ENCODE results near the gene CCIN. TPM values are rescaled to one million over a fixed set of nuclear protein-coding genes. Genes with fewer than 3 reads are reported as not detected.

CCIN gene
- total RNA-seq, 1 experiment from 2014 or later, result 0.20 TPM

- TF ChIP-seq ARID4B (CRISPR knock-in tag; IDR thresholded peaks at IDR 0.05; ENCODE audit: borderline replicate concordance) (no peak), GTF2I (CRISPR knock-in tag; conservative IDR thresholded peaks at IDR 0.05) (no peak), E2F5 (CRISPR knock-in tag; IDR thresholded peaks at IDR 0.05) (no peak), ATF1 (CRISPR knock-in tag; IDR thresholded peaks at IDR 0.05) (no peak), IRF1 (CRISPR knock-in tag; IDR thresholded peaks at IDR 0.05) (no peak), MXD4 (CRISPR knock-in tag; IDR thresholded peaks at IDR 0.05; ENCODE audit: borderline replicate concordance) (no peak), ETV6 (CRISPR knock-in tag; IDR thresholded peaks at IDR 0.05) (no peak), ZNF232 (CRISPR knock-in tag; IDR thresholded peaks at IDR 0.05) (no peak), AR (CRISPR knock-in tag; IDR thresholded peaks at IDR 0.05) (no peak), OVOL2 (CRISPR knock-in tag; IDR thresholded peaks at IDR 0.05; ENCODE audit: borderline replicate concordance) (no peak), IRF2 (CRISPR knock-in tag; IDR thresholded peaks at IDR 0.05; ENCODE audit: borderline replicate concordance, low read depth) (no peak), AFF4 (CRISPR knock-in tag; IDR thresholded peaks at IDR 0.05; ENCODE audit: borderline replicate concordance) (no peak), ZNF512 (CRISPR knock-in tag; IDR thresholded peaks at IDR 0.05; ENCODE audit: borderline replicate concordance) (no peak), KAT7 (CRISPR knock-in tag; IDR thresholded peaks at IDR 0.05; ENCODE audit: borderline replicate concordance) (no peak), ZBTB43 (CRISPR knock-in tag; IDR thresholded peaks at IDR 0.05) (no peak)
- DNase-seq (ENCODE audit: low spot score) (no peak), ATAC-seq (no peak)
- peaks cover 16% of the 10 kb centered on the region for H3K36me3 Mint-ChIP-seq
- no peak overlapping the region for H3K27ac Mint-ChIP-seq
- peaks cover 13% of the 10 kb centered on the region for H3K9me3 Mint-ChIP-seq
- POLR2A ChIA-PET, result no interaction called here
- no peaks in the 10 kb centered on the region for H3K27me3 Mint-ChIP-seq (ENCODE audit: low read depth)
- H3K4me1 Mint-ChIP-seq, result peaks cover 9% of the 10 kb centered on the region
- H3K4me3 Mint-ChIP-seq, result no peak overlapping the region
- CTCF ChIA-PET, result no interaction called here
These were observed 13.1 kb upstream of the CCIN start for GRCh38 chr9:36156116-36156515.
